Left forelimb (tissue), 1 donor: ENCODE measurements around the gene BMPR1A.
A peak's percentile ranks its signal among the peaks of the same experiment; 100 is the strongest.
"Not testable (repeated sequence)": the region's sequence is repeated elsewhere in the genome, so short reads cannot be mapped to it uniquely, and the experiment has no call there.

Experiments used
- DNase-seq: peaks from one replicate; pipeline ENCODE4 v3.0.0-alpha.2; 2018; ENCODE audit warnings: low spot score

BMPR1A gene

GRCh38 chr10:86730227-86730626, 26.2 kb upstream of the BMPR1A start:
- no peak for DNase-seq

GRCh38 chr10:86732771-86733170, 23.6 kb upstream of the BMPR1A start:
- no peak for DNase-seq

- DNase-seq, result no peak
Measured at GRCh38 chr10:86733260-86733671, 23.2 kb upstream of the BMPR1A start.

DNA sequence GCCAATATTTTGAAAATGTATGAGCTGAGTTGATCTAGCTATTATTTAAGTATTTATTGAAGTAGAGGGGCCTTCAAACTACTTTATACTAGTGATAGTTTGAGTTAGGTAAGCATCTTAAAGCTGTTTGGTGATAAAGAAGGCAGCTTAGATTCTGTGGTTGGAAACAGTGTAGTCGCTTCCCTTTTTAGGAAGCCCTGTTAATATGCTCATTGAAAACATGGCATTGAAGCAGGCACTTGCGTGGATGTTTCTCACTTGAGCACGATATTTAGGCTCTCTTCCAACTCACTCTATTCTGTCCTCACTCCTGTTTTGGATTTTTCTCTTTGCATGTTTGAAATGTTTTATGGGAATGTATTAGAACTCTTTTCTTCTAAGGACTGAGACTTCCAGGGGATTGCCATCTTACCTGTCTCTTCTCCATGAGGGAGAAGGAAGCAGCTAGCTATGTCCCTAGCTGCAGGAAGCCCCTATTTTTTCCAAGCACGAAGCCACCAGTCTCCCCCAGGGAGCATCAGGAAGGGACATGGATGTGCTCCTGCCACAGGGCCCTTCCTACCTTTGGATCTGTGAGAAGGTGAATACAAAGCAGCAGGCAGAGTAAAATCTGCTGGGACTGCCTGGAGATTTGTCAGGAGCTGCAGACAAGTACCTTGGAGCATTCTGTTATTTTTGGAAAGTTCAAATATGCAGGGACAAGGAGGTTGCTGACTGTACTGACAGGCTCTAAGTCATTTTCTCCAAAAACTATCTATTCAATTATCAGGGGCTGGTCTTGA, 22.0 kb upstream of the BMPR1A start:
- DNase-seq, result no peak

- DNase-seq, result not testable (repeated sequence)
Measured at GRCh38 chr10:86735278-86735677, 21.1 kb upstream of the BMPR1A start.

GRCh38 chr10:86742230-86742629, 14.2 kb upstream of the BMPR1A start:
- no peak for DNase-seq

DNA sequence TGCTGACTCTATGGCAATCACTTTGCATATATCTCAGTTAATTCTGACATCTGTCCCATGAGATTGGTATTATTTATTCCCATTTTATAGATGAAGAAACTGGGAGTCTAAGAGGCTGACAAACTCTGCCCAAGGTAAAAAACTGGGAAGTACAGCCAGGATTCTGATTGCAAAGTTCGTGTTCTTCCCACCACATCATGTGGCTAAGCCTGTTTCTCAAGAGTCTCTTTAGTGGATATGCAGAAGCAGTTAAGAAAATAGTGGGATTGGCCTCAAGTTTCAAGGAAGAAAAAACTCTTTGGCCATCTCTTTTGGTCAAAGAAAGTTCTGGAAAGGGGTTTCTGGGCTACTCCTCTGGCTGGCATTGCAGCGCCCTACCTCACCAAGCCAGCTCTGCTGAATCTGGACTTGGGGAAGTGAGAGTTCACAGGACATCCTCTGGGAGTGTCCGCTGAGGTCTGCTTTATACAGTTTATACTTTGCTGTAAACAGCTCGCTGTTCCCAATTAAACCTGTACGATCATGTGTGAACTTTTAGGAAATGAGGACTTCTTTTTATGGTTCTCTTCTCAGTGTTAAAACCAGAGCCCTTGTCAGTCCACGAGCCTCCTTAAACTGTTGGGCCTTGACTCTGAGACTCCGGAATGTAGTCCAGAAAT, 12.2 kb upstream of the BMPR1A start:
- no peak for DNase-seq

DNA sequence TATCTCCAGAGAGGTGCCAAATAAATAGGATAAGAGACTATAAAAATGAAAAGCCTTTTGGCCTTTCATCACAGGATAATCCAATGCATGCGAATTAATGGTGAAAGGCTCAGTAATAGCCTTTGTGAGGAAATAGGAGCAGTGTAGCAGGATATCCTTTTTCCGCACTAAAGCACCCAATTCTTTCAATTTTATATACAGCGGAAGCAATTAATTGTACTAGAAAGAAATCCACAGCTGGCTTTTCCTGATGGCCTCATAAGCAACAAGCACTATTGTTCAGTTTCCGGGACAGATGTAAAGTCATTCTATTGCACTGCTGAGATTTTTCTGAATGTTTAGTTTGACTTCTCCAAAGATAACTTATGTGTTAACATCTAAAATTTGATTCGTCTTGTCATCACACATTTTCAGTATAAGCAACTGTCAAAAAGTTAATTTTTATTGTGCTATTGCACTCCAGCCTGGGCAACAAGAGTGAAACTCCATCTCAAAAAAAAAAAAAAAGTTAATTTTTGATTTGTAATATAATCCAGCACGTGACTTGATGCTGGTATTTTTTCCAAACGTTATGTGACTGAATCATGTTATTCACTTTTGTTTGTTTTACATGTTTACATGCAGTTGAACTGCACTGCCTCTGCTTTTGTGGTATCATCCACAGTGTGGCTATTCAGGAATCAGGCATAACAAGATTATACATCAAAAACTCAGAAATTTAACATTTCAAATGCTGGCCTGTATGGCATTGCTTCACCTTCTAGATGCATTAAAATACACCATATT, 8.4 kb upstream of the BMPR1A start:
- DNase-seq, result no peak

GRCh38 chr10:86749854-86750253, 6.6 kb upstream of the BMPR1A start:
- no peak for DNase-seq

DNA sequence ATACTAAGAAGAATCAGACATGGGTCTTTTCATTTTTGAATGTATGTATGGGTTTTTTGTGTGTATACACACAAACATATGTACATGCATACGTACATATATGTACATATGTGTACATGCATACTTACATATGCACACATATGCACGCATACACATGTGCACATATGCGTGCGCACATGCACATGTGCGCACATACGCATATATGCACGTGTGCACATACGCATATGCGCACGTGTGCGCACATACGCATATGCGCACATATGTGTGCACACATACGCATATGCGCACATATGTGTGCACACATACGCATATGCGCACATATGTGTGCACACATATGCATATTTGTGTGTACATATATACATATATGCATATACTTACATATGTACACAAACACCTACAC, 4.9 kb upstream of the BMPR1A start:
- no peak for DNase-seq

- DNase-seq, result no peak
Measured at GRCh38 chr10:86752311-86752710, 4.1 kb upstream of the BMPR1A start.

GRCh38 chr10:86753051-86753450, 3.4 kb upstream of the BMPR1A start:
- no peak for DNase-seq

DNA sequence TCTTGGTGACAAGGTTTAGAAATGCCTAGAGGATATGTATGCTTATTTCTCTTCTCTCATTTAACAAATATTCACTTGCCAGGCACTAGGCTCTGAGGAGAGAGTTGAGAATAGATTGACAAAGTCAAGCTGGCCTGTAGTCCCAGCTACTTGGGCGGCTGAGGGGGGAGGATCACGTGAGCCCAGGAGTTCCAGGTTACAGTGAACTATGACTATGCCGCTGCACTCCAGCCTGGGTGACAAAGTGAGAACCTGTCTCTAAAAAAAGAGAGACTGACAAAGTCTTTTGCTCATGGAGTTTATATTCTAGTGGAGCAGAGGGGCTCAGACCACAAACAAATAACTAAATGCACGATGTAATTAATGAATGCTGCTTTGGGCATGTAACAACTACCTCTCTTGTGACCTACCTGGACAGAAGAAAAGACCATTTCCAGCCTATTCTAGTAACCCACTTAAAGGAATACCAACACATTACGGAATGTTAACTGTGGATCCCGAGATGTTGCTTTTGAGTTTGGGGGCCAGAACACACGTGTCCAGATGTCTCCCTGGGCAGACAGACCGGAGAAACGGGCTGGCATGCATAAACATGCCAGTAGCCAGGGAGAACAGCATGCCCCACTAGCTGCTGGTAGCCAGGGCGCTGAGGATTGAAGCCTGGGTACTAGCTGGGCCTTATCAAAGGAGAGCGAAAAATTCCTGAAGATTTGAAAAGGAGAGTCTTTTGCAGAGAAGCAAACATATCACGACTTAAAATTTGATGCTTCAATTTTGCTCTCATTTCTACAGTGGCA, 2.6 kb upstream of the BMPR1A start:
- DNase-seq, result no peak

- DNase-seq, result no peak
Measured at GRCh38 chr10:86755454-86755739, 1.0 kb upstream of the BMPR1A start.

DNA sequence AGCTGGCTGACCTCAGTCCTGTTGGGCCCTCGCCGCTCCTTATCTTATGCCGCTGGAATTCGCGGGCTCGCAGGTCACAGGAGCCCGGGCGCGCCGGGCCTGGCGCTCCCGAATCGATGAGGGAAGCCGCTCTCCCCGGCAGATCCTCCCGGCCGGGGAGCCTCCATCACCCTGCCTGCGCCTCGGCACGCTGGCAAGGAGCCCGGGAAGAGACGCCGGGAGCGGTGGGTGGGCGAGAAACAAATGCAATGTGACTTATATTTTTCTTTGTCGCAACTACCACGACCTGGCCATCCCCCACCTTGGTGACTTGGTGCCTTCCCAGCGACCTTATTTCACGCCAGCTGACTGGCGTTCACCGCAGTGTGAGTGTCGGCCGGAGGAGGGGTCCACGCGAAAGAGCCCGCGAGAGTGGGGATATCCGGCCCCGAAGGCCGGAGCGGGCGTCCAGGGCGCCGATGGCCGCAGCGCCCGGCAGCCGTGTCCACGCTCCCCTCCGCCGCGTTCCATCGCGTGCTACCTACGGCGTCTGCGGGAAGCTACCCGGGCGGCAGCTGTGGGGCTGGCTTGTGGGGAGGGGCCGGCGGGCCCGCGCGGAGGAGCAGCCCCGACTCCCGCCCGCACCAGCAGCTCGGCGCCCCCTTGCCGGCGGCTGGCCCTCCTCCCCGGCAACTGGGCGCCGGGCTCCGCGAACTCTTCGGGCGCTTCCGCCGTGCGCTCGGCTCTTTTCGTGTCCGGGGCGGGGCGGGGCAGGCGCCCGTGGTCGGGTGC, 494 bp upstream of the BMPR1A start:
- DNase-seq, result peak; percentile 97

DNA sequence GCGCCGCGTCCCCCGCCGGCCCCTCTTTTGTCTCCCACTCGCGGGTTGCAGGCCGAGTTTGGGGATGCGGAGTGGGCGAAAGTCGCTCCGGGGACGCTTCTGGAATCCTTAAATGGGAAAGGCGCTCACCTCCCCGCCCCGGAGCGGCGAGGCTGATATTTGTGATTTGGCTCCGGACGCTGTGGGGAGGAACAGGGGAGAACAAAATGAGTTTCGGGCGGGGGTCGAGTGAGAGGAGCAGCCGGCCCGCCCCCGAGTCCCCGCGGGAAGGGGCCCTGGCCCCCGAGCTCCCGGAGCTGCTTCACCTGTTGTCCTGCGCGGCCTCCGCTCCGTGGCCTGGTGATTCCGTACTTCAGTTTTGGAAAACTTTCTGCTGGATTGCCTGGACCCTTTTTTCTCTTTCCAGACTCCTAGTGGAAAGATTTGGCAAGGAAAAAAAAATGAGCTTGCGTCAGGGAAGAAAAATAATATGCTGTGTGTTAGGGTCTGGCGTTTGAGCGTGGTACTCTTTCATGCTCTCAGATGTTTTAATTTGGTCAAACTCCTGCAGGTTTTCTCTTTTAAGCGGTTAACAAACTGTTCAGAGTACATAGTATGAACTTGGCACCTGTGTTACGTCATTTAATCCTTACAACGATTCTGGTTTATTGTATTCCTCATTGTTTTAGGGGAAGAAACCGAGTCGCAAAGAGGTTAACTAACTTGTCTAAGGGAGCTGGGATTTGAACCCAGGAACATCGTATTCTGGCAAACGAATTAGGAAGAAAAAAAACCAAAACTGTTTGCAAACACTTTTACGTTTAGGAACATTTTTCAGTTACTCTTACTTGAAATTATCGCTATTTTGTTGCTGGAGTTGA, 924 bp downstream of the BMPR1A start:
- peak; percentile 83 for DNase-seq

DNA sequence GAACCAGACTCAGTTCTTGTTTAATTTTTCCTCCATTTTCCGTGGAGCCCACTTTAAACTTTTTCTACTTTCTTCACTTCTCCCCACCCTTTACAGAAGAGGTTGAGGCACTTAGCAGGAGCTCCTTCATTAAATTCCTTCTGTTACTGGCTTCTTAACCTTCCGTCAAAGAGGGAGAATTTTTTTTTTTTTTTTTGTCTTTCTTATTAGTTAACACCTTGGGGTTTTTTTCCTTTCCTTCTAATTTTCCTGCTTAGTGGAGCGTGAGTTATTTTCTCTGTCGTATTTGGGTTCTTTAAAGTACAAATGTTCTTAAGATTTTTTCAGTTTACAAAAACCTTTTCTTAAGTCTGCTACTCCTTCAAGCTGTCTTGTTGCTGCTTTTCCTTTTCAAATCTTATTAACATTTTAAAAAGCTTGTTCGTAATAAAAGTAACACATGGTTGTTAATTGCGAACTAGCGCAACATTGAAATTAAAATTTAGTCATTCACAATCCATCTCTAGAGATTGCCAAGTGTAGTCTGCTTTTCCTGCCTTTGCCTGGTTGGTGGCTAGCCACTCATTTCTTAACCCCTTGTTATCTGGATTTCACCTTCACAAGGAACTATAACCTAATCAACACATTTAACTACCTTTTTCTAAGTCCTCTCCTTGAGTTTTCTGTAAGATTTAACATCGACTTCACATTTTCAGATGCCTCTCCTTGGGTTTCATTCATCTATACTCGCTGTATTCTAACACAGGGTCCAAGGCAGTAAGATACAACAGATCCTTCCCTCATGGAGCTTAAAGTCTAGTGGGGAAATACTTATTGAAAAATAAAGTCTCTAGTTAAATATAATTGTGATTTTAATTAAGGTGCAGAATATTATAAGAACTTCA, 2.0 kb downstream of the BMPR1A start:
- no peak for DNase-seq

DNA sequence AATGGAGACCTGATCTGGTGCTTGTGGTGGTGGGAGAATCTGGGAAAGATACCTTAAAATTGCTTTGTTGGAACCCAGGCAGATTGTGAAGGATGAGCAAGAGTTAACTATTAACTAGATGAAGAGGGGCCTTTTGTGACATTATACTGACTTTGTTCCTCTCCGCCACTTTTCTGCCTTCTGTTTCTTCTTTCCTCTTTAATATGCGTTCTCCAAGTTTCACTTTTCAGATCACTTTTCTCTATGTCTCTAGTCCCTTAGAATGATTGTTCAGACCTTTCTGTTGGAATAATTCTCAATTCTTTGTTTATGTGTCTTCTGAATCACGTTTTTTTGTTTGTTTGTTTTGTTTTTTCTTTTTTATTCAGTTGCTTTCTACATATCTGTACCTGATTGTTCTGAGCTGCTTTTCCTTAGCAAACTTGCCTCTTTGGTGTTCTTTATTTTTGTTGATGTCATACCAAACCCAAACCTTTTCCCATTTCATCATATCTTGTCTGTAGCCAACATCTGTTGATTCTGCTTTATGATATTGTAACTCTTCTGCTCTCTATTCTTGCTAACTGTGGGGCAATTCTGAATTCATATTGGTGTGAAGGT, 2.8 kb downstream of the BMPR1A start:
- no peak for DNase-seq

DNA sequence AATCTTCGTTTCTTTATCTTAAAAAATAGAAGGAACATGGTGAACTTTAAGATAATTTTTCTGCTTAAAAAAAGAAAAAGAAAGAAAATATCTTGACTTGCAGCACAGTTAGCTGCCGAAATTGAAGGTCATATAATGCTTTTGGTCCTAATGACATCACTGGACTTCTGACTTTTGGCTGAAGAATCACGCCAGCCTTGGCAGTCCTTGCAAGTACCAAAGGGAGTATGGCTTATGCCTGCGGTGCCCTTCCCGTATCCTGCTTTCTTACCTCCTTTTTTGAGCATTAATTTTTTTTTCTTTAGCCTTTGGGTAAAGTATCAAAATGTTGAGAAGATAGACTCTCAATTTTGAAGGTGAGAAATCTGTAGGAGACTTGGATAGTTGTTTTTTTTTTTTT, 7.0 kb downstream of the BMPR1A start:
- no peak for DNase-seq
